ENCODE measurements around the gene AASS.

The AASS gene

GRCh38 chr7:122148081-122148480 lies 4.0 kb upstream of the AASS start:
- TF ChIP-seq ZNF354C (tag by site-specific recombination; IDR thresholded peaks at IDR 0.05; ENCODE audit: borderline replicate concordance, low read depth): no peak
- TF ChIP-seq ZNF701 (tag by site-specific recombination; IDR thresholded peaks at IDR 0.05): no peak
- no peak for TF ChIP-seq SP3 (tag by site-specific recombination; IDR thresholded peaks at IDR 0.05)
- no peak for TF ChIP-seq ZNF488 (tag by site-specific recombination; IDR thresholded peaks at IDR 0.05)
- TF ChIP-seq ZNF169 (tag by site-specific recombination; IDR thresholded peaks at IDR 0.05): no peak
- no peak for TF ChIP-seq ZFHX2 (tag by site-specific recombination; conservative IDR thresholded peaks at IDR 0.05)
- TF ChIP-seq KLF16 (tag by site-specific recombination; IDR thresholded peaks at IDR 0.05): no peak
- TF ChIP-seq ZBTB8A (tag by site-specific recombination; IDR thresholded peaks at IDR 0.05): no peak
- no peak for TF ChIP-seq ZNF837 (tag by site-specific recombination; IDR thresholded peaks at IDR 0.05)
- no peak for TF ChIP-seq ZNF677 (tag by site-specific recombination; IDR thresholded peaks at IDR 0.05)
- no peak for TF ChIP-seq ZNF518A (tag by site-specific recombination; conservative IDR thresholded peaks at IDR 0.05; ENCODE audit: low read depth)
- no peak for TF ChIP-seq ZNF132 (tag by site-specific recombination; IDR thresholded peaks at IDR 0.05; ENCODE audit: borderline replicate concordance)
- TF ChIP-seq BCL11A (tag by site-specific recombination; IDR thresholded peaks at IDR 0.05; ENCODE audit: low read depth): no peak
- TF ChIP-seq REST (tag by site-specific recombination; IDR thresholded peaks at IDR 0.05): no peak
- no peak for TF ChIP-seq ZNF624 (tag by site-specific recombination; IDR thresholded peaks at IDR 0.05)
- no peak for TF ChIP-seq ZNF37A (tag by site-specific recombination; IDR thresholded peaks at IDR 0.05)
- no peak for TF ChIP-seq HOXA7 (CRISPR knock-in tag; IDR thresholded peaks at IDR 0.05; ENCODE audit: borderline replicate concordance)
- no peak for TF ChIP-seq ZSCAN4 (tag by site-specific recombination; IDR thresholded peaks at IDR 0.05)
- TF ChIP-seq ZNF776 (tag by site-specific recombination; IDR thresholded peaks at IDR 0.05; ENCODE audit: borderline replicate concordance): no peak
- no peaks in the 10 kb centered on the region for H3K4me1 ChIP-seq (ENCODE audit: control insufficient read depth, insufficient read depth, low read length)
- POLR2A ChIA-PET: no interaction called here
- H3K4me3 ChIP-seq (ENCODE audit: low read depth, low read length): no peak overlapping the region
- CTCF ChIA-PET: no interaction called here
- H3K36me3 ChIP-seq (ENCODE audit: control insufficient read depth in 2 of 2, insufficient read depth in 1 of 2, low read length in 2 of 2): no peaks in the 10 kb centered on the region
- no peak overlapping the region for H3K27ac ChIP-seq (ENCODE audit: extremely low read depth, low read depth, low read length)
- no peaks in the 10 kb centered on the region for H3K9me3 ChIP-seq (ENCODE audit: control insufficient read depth, insufficient read depth, low read depth, low read length)
